ENCODE data around the gene CREM.

The CREM gene

GRCh38 chr10:35228058-35228457 lies 101.4 kb downstream of the CREM start:
- TF ChIP-seq POU6F1 (CRISPR knock-in tag; IDR thresholded peaks at IDR 0.05; ENCODE audit: borderline replicate concordance, low read depth) (no peak), CSRNP3 (CRISPR knock-in tag; IDR thresholded peaks at IDR 0.05) (no peak), ISL1 (CRISPR knock-in tag; IDR thresholded peaks at IDR 0.05) (no peak), BACH2 (CRISPR knock-in tag; IDR thresholded peaks at IDR 0.05; ENCODE audit: borderline replicate concordance) (no peak), TOX (CRISPR knock-in tag; IDR thresholded peaks at IDR 0.05; ENCODE audit: borderline replicate concordance) (no peak), GLIS3 (CRISPR knock-in tag; IDR thresholded peaks at IDR 0.05) (no peak), ESRRG (CRISPR knock-in tag; IDR thresholded peaks at IDR 0.05) (no peak), PATZ1 (CRISPR knock-in tag; IDR thresholded peaks at IDR 0.05; ENCODE audit: borderline replicate concordance) (no peak), ZFP3 (CRISPR knock-in tag; IDR thresholded peaks at IDR 0.05) (no peak), TSHZ2 (CRISPR knock-in tag; IDR thresholded peaks at IDR 0.05) (no peak)
- peak; percentile 33; the same call in 1 of the 3 replicates for ATAC-seq

GRCh38 chr10:35231646-35232045 lies 105.0 kb downstream of the CREM start:
- TF ChIP-seq GLIS3 (CRISPR knock-in tag; IDR thresholded peaks at IDR 0.05) (no peak), PATZ1 (CRISPR knock-in tag; IDR thresholded peaks at IDR 0.05; ENCODE audit: borderline replicate concordance) (no peak), ISL1 (CRISPR knock-in tag; IDR thresholded peaks at IDR 0.05) (no peak), OSR1 (CRISPR knock-in tag; IDR thresholded peaks at IDR 0.05) (no peak), ZNF70 (CRISPR knock-in tag; IDR thresholded peaks at IDR 0.05) (no peak), POU6F1 (CRISPR knock-in tag; IDR thresholded peaks at IDR 0.05; ENCODE audit: borderline replicate concordance, low read depth) (no peak), ZNF565 (CRISPR knock-in tag; conservative IDR thresholded peaks at IDR 0.05; ENCODE audit: low read depth) (no peak), BACH2 (CRISPR knock-in tag; IDR thresholded peaks at IDR 0.05; ENCODE audit: borderline replicate concordance) (no peak), ZFP30 (CRISPR knock-in tag; IDR thresholded peaks at IDR 0.05) (no peak), RARB (CRISPR knock-in tag; IDR thresholded peaks at IDR 0.05) (no peak), TSHZ2 (CRISPR knock-in tag; IDR thresholded peaks at IDR 0.05) (no peak), ZNF8 (CRISPR knock-in tag; IDR thresholded peaks at IDR 0.05) (no peak), PPARA (CRISPR knock-in tag; IDR thresholded peaks at IDR 0.05; ENCODE audit: borderline replicate concordance) (no peak), TCF4 (CRISPR knock-in tag; IDR thresholded peaks at IDR 0.05; ENCODE audit: borderline replicate concordance) (no peak), CSRNP3 (CRISPR knock-in tag; IDR thresholded peaks at IDR 0.05) (no peak)
- no peak for ATAC-seq

Measured in SK-N-SH treated with all-trans-retinoic acid at 6 μM for 48 hours (cell line).